AG08396 (cell line): Measurements from ENCODE around the gene GLDN.

Experiments
- DNase-seq: peaks from one replicate; pipeline ENCODE4 v3.0.0; 2012; ENCODE audit warnings: low spot score, mixed read lengths

GLDN gene

DNA sequence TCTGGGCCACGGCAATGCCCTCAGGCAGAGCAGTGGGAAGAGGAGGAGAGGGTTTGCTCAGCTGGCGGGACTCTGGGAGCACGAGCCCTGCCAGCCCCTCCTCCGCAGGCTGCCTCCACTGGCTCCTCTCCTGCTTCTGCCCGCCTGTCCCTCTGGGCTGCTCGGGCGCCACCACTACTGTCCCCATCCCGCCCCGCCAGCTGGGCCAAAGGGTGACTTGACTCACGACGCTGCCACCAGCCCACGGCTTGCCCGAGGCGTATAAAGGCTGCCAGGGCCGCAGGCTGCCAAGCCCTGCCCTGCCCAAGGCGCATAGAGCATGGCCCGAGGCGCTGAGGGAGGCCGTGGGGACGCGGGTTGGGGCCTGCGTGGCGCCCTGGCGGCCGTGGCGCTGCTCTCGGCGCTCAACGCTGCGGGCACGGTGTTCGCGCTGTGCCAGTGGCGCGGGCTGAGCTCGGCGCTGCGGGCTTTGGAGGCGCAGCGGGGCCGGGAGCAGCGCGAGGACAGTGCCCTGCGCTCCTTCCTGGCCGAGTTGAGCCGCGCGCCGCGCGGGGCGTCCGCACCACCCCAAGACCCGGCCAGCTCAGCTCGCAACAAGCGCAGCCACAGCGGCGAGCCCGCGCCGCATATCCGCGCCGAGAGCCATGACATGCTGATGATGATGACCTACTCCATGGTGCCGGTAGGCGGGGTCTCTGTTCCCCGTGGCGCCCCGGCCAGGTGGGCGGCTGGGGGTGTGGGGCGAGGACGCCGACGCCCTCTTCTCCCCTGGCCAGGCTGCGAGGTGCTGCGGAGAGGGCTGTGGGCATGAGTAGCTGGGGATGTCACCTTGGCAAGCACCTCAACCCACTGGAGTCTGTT, at the start of gene GLDN:
Gene GLDN, plus strand, starts transcription at position 290 of the 861 bp plus-strand sequence. Its CDS starts 30 bp downstream, at position 320.
- peak; percentile 30 for DNase-seq

DNA sequence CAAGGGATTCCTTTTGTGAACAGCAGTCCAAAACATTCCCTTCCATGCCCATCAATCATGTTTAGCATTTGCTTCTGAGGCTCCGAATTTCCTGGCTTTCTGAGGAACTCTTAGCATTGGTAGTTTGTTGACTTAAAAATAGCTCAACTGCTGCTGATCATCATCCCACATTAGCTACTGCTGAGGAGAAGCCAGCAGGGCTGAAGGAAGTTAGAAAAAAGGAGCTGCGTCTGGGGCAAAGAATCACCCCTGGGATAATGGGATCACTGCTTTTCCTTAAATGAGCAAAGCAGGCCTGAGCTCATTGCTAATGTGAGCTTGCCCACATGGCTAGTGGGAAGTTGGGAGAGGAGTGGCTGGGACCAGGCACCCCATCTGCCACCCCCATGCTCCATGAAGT, 42.8 kb upstream of the GLDN start:
- DNase-seq = no peak

DNA sequence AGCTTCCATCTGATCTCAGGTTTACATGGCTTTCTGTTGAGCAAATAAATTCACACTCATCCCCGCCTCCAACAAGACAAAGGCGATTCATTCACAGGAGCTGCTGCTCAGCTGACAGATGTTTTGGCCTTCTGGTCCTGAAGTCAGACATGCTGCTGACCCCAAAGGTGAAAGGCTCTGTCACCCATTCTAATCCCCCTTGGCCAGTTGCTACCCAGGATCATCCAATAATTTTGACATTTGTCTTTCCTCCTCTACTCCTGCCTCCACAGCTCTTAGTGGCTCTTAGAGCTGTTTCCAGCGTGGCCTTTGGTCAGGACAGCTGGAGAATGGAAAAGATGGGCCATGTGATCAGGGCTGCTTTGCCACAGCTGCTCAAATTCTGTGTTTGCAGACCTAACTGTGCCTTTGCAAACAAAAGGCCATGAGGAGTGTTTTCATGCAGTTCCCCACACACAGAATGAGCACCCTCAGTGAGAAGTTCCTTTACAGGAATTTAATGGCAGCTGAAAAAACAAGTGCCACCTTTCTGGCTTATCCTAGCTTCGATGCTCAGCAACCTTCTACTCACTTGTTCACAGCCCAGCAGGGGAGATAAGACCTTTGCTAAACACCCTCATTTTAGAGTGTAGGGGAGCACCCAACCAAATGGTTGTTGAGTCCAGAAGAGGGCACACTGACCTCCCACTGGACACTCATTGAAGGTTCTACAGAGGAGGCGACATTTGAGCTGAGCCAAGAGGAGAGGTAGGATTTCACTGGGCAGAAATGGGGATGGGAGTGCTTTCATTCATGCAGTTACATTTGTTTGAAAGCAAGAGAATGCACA, 42.1 kb upstream of the GLDN start:
- no peak for DNase-seq

DNA sequence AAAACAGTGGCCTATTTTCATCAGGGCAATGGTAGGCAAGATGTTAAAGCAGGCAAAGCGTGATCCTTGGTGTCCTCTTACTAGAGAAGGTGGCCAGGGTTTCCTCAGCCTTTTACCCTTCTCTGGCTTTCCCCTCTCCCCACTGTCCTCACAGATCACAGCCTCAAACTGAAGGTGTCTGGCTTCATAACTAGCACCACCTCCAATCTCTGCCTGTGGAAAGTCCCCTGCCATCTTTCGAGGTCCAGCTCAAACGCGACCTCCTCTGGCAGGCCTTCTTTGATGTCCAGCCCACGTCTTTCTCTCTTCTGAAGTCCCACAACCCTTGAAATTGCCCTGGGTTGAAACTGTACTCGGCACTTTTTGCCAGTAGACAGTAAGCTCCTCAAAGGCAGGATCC, 39.0 kb upstream of the GLDN start:
- DNase-seq = no peak

DNA sequence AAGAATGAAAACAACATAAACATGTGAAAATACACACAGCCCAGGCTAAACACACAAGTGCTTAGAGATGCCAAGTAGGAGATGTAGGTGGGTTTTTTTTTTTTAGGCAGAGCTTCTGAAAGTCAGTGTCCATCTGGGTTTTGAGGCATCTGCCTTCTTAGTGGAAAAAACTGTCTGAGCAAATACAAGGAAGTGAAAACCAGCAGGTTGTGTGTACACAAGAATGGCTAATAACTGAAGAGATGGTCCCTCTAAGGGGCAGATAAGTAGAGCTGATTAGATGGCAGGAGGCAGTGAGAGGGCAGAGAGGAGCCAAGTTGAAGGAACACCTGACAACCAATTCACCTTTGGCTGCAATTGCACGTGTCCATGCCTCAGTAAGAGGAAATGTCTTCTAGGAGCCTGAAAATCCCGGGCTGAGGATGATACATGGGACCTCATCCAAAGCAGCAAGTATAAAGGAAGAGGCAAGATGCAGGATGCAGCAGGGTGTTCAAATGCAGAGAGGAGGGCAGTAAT, 37.9 kb upstream of the GLDN start:
- no peak for DNase-seq

DNA sequence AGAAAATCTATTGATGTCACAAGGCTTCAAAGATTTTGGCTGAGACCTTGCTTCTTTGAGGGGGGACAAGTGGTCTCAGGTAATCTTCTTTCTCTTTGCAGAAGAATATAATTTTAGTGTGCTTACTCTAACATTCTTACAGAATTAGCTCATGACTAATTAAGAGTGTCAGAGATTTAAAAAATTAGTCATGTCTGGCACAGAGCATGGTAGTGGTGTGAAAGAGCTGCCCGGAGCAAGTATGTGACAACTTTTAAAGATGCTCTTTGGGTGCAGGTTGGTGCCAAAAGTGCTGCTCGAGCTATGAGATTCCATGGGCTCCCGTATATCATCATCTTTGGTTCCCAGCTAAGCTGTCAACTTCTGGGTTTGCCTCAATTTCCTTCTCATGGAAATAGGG, 34.1 kb upstream of the GLDN start:
- DNase-seq = no peak

DNA sequence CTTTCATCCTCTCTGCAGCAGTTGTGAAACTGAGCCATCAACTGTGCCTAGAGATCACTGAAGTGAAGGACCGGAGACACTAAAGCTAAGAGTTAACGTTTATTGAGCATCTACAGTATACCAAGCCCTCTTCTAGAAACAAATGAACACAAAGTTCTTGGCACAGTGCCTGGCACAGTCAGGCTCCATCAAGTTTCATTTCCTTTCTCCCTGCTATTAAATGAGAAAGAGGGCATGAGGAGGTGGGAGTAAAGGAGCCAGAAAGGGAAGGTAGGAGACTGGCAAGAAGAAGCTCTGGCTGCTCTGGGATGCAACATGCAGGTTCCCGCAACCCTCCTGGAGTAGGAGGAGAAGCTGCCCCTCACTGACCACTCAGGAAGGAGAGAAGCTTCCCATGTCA, 33.6 kb upstream of the GLDN start:
- no peak for DNase-seq

DNA sequence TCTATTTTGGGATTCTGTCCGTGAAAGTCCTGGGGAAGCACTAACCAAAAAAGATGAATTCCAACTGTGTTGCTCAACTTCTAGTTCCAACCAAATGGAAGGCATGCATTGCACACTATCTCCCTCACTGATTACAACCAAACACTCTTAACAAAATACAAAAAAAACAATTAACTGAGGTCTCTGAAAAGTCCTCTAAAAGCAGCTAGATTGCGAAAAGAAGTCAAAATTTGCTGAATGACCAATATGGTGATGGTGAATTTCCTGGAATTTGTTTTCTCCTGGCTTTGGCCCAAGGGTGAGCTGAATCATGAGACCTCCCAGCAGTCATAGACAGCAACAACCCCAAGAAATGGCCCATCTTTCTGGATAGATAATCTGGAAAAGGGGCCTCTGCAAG, 31.4 kb upstream of the GLDN start:
- no peak for DNase-seq

DNA sequence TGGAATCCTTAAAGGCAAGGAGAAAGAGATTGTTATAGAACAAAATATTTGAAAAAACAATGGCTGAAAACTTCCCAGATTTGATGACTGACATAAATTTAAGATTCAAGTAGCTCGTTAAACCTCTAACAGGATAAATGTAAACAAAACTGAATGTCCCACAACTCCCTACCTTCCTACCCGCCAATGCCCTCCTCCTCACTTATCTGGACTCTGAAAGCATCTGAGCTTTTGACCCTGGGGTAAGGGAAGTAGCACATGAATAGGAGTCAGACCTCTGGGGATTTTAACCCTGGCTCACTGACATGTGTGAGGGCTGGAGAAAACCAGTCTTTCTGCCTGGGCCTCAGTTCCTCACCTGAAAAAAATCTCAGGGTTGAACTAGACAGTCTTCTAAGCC, 29.9 kb upstream of the GLDN start:
- no peak for DNase-seq

DNA sequence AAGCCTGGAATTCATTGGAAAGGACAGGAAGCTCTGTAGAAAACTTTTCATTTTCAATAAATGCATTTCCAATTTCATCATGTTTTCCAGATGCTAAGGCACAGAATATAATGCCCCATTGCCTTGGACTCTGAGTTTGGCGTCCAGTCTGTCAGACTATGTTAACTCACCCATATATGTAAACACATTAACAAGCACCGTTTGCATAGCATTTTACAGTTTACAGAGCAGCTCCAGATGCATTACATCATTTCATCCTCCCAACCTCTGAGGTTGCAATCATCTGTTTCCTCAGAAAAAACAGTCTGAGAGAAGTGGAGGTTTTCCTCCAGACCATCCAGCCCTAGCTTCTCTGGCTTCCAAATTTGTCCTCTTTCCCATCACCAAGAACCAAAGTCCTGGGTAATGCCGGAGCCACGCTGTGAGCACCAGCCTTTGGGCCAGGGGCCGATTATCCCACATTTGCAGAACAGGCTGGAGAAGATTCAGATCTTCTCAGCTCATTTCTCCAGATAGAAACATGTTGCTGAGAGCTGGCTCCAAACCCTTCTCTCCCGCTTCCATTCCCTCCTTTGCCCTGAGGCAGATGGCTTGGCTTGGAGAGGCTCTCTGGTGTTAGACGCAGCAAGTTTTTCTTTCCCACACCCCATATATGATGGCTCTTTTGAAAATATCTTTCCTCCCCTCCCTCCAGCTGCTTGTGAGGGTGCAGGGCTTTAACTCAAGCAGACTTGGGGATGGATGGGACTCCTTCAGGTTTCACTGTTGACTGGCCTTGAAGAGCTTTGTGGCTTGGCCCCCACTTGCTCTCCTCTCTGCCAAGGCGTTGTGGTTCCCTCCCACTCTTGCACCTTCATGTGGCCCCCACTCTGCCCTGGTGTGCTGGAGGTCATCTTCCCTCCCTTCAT, 29.0 kb upstream of the GLDN start:
- peak; percentile 15 for DNase-seq

DNA sequence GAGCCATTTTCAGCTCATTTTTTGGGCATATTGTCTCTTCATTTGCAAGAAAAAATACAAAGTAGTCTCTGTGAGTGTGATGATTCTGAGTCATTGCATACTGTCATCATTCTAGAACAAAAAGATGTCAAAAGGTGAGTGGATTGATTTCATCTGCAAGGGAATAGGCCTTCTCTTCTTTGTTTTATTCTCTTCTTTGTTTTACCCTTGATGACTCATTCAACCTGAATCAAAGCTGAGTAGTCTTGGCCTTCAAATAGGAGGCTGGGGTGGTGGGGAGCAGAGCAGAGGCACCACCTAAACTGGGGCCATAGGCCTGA, 28.4 kb upstream of the GLDN start:
- DNase-seq = no peak

DNA sequence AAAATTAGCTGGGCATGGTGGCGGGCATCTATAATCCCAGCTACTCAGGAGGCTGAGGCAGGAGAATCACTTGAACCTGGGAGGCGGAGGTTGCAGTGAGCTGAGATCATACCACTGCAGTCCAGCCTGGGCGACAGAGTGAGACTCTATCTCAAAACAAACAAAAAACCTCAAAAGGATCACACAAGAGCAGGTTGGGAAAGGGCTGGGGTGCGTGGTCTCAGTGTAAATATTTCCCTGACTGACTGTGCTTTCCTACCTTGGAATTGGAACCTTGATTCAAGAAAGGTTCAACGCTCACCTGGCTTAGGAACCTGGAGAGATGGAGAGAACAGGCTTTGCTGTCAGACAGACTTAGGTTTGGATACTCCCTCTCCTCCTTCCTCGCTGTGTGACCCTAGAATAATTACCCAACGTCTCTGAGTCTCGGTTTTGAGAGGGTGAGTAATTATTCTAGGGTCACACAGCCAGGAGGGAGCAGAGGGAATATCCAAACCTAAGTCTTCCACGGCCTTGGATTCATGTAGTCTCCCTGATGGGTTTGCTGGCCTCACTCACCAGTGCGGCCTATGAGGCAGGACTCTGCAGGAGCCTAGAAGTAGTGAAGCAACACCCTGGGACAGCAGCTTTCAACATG, 27.7 kb upstream of the GLDN start:
- DNase-seq = no peak

DNA sequence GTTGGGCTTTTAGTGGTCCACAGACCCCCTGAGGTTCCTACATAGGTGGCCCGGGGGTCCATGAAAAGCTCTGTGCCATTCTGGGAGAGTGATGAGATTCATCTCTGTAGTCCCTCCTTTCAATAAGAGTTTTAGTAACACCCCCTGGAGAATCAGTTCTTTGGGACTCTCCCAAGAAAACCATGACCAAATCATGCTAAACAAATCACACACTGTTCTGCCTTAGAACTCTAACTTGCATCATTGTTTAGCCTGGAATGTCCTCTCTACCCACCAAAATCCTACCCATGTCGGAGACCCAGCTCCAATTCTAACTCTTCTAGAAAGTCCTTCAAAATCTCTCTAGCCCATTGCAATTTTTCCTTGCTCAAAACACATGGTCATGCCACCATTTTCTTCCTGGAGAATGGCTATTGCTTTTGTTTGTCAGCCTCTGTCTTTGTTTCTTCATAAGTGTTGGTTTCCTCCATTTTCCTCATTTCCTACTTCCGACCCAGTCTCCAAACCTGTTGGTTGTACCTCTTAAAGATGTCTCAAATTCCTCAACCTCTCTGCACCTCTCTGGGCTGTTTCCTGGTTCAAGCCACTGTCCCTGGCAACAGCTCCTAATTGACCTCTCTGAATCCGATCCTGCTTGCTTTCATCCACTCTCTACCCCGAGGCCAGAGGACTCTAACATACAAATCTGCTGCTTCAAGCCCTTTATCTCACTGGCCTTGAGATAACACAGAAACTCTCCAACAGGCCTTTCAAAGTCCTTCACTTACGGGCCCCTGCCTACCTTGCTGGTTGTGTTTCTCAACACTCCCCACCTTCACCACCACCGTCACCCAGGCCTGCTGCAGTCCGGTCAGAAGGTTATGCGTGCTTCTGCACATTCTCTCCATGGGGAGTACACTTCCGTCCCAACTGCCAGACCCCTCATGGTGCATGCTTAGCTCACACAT, 26.8 kb upstream of the GLDN start:
- no peak for DNase-seq

DNA sequence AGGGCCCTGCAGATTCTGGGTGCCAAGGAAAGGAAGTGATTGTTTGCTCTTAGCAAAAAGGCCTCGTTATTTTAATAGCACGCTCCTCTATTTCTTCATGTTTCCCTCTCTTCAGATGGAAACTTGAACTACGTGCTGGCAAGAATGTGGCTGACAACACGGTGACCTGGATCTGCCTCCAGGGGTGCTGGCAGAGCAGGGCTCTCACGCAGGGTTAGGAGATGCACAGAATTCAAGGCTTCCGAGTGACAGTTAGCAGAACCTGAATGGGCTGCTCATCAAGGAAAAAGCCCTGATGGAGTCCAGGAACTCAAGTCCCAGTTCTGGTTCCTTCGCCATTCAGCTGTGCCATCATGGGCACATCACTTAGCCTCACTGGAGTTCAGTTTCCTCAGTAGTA, 25.7 kb upstream of the GLDN start:
- no peak for DNase-seq

DNA sequence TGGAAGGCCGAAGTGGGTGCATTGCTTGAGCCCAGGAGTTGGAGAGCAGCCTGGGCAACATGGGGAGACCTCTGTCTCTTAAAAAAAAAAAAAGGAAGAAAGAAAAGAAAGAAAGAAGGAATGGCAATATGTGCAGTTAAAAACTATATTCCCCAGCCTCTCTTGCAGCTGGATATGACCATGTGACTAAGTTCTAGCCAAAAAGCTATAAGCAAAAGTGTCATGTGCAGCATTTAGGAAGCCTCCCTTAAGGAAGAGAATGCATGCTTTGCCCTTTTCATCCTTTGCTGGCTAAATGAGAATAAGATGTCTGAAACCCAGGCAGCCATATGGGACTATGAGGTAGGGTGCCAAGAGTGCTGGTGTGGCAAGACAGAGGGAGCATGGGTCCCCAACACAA, 24.8 kb upstream of the GLDN start:
- DNase-seq = no peak

DNA sequence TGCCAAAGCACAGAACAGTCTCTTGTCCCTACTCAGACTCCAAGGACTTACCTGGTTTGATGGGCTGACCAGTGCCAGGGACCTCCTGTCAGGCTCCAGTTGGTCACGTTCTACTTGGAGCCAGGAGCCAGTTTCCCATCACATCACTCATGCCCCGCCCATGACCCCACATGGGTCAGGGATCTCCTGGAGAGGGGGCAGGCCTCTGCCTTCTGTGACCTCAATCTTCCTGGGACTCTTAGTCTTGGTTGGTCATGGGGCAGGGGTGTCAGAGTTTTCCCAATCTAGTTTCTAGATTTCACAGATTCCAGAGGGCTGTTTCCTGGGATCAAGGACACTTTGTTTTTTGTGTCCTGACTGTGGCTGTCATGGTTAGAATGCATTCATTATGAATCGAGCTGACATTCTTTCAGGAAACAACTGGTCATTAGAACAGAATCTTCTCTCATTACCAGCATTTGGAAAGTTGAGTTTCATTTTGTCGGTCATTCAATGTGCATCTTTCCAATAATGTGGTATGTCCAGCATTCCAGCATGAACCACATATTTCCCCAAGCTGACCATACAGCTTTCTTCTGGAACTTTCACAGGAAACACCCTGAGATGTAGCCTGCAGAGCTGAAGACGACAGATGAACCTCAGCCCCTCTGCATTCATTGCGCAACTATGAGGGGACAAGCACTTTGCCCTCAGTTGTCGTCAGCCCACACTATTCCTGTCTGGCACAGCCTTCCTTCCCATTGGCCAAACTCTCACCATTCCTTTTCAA, 22.9 kb upstream of the GLDN start:
- DNase-seq = no peak

DNA sequence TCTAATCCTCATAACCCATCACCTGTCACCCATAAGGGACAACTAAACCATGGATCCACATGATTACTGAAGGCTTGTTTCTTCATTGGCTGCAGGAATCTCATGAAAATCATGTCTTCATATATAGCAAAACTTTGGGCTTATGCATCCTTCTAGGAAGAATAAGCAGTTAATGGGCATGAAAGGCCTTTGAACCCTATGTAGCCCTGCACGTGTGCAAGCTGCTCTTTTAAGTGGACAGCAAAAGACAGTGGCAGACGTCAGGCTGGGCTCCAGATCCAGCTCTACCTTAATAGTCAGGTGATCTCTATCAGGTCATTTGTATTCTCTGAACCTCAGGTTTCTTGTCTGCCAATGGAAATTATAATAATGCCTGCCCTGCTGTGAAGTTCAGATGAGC, 21.9 kb upstream of the GLDN start:
- no peak for DNase-seq

DNA sequence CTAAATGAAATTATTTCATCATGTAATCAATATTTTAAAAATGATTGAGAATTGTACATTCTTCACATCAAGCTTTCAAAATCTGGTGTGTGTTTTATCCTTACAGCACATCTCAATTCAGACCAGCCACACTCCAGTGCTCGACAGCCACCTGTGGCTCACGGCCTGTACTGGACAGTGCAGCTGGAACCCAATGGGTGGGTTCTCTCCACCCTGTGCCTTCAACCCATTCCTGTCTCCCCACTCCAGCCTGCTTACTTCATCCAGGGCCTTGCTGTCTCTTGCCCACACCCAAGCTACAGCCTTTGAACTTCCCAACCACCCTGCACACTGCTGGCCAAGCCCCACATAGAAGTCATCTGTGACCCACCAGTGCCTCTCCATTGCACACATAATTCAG, 20.6 kb upstream of the GLDN start:
- DNase-seq = no peak

DNA sequence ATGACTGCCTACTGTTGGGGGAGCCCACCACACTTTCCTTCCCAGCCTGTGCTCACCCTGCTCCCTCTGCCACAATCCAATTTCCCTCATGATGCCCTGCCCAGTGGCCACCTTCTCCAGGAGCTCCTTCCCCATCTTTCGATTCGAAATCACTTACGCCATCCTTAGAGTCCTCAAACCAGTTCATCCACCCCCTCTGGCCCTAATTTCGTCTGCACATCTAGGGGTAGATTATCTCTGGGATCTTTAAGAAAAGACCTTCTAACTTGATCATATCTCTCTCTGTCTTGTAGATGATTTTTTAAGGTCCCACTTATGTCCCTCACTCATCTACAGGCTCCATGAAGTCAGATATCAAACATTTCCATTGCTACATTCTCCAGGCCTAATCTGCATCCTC, 20.1 kb upstream of the GLDN start:
- no peak for DNase-seq
